HL-60/S4 treated with phorbol 12-myristate 13-acetate at 8.2 ng/mL for 4 days and 3 days (cell line): ENCODE measurements around the gene LAMA4.
"Not testable (repeated sequence)": the region's sequence is repeated elsewhere in the genome, so short reads cannot be mapped to it uniquely, and the experiment has no call there.

Experiments
- in situ Hi-C: fragments of 300-500 bp; cut with MboI; formaldehyde crosslinking; loops from 2 replicates; pipeline ENCODE4 v1.15.0; 2022; ENCODE audit warnings: low sequenced_read_pairs

LAMA4 gene

DNA sequence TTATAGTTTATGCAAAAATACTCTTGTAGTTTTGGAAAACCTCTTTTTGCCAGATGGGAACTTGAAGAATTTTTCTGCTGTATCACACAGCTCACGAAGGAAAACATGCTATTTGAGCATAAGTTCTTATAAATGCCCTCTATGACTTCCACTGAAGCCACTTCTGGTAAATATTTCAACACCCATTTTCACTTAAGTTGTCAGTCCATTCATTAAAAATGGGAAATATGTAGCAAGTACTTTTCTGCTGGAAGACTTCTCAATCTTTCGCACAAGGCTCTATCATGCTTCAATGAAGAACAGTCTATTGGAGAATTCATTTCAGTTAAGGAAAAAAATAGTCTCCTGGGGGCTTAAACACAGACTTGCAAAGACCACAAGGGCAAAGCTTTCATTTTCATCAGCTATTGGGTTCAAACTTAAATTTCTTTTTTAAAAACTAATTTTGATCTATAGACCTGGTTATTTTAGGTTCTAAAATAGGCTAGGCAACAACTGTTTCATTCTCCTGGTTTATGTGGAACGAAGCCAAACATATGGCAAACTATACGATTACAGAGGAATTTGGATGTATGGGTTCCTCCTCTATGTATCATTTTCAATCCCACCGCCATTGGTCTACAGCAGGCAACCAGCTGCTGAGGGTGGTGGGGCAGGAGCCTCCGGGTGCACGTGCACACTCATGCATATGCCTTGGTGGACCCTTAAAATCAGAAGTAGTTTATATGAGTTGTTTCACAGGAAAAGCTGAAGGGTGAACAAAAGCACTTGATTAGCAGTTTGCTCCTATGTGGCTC is 38.7 kb downstream of the LAMA4 start:
- in situ Hi-C loops = no loop called here

DNA sequence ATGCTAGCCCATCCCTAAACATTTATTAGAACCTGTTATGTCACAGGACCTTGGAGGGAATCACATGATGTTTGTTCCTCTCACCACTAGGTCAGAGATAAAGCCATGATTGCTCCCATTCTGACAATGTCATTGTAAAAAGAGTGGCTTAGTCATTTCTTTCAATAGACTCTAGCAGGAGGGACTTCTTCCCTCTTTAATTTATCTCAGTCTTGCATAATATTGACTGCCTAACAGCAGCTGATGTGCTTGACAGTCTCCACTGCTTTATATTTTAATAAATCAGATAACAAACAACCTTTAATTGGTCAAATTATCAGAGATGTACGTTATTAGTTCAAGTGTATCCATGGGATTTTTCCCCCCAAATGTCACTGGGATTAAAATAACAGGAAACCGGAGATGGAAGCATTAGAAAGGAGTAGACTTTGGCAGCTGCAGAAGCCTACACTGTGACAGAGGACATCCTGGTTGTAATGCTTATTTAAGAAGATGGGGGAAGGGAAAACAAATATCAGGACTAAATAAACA is 39.6 kb downstream of the LAMA4 start:
- in situ Hi-C loops = no loop called here

DNA sequence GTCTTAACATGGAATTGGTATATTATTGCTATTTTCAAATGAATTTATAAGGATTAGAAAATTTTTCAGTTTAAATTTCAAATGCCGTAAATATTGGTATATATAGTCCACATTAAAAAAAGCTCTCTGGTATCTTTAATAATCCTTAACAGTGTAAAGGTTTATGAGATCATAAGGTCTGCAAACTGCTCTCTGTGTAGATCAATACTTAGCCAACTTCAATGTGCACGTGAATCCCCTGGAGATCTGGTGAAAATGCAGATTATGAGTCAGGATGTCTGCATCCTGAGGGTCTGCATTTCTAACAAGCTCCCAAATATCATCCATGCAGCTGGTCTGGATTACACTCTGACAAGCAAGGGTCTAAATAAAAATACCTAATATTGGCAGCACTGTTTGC is 43.5 kb downstream of the LAMA4 start:
- in situ Hi-C loops = no loop called here

DNA sequence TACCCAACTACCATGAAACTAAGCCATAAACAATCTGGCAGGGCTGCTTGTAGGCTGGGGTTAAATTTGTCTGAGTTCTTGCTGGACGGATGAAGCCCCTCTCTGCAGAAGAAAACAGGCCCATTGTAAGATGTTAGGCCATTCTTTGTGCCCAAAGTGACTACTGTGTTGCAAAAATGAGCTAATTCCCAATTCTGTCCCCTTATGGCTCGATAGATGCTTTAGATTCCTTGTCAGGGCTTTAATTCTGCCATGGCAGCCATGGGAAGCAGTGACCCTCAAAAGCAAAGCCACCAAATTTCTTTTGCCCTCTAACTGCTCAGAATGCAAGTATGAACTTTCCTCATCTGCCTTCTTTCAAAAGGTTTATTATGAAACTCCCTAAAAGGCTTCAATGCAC is 45.2 kb downstream of the LAMA4 start:
- in situ Hi-C loops = no loop called here

DNA sequence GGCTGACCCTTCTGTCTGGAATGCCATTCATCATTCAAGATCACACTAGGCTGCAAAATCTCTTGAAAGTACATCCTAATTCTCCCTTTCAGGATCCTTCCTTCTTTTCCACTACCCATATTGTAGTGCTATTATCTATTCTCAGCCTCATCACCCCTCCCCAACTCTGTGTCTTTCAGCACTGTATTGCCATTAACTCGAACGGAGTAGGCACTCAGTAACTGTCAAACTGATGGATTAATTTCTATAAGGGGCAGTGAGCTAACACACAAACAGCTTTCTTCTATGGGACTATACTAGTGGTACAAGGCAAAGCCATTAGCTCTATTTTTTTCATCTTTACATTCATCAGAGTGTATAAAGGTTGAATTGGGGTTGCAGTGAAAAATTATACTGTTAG is 46.6 kb downstream of the LAMA4 start:
- in situ Hi-C loops = no loop called here

DNA sequence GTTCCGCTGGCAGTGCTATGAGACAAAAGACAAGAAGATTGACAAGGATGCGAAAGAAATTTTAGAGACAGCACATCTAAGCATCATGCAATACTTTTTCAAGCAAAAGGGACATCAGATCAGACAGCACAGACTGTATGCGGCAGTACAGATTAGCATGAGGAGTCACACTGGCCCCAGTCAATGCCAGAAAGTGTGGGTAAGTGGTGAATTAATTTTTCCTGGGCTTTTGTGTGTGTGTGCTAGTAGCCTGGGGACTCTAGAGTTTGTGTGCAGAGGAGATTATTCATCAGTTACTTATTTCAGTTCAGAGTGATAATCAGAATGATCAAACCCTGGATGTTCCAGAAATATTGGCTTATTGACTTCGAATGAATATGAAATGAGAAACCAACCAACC is 47.2 kb downstream of the LAMA4 start:
- in situ Hi-C loops = no loop called here

DNA sequence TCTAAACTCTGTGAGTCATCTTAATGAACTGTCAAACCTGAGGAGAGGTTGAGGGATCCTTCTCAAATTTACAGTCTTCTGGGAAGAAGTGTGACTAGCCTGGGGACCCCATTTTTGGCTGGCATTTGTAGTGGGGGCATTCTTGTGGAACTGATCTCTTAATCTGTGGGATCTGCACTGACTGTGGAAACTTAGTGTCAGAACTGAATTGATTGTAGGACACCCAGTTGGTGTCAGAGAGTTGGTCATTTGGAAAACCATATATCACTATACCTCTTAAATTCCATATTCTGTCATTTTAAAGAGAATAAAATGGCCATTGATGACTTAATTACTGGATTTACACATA is 48.3 kb downstream of the LAMA4 start:
- in situ Hi-C loops = no loop called here

DNA sequence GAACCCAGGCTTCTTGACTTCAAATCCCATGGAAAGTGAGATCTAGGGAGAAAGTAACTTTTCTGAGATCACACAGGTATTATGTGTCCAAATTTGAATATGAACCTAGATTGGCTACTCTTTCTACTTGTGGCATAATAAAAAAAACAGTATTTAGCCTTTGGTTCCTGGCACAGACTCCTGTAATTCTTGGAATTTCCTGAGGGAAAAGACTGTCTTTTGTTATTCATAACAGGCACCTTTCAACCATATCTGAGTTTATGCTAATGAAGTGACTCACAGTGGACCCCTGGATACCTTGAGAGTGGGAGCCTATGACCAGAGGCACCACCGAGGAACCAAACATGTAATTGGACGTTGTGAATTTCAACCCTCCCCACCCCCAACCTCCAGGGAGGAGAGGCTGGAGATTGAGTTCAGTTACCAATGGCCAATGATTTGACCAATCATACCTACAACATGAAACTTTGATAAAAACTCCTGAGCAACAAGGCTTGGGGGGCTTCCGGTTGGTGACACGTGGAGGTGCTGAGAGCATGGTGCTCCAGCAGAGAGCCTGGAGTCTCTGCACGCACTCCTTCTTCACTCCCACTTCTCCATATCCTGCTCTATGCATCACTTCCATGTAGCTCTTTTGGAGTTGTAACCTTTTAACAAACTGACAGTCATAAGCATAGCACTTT is 48.8 kb downstream of the LAMA4 start:
- in situ Hi-C loops = no loop called here

DNA sequence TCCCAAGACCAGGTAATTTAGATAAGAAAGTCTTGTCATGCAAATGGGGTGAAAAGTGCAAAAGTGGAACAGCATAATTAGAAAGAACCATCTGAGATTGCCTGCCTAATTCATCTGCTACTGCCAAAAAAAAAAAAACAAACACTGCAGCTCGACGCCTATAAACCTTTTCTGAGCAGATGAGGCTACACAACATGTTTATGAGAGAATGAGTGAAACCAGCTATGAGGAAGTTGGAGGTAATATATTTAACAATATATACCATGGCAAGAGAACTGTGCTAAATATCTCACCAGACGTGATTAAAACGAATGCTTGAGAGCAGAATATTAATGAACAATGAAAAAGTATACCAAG is 50.0 kb downstream of the LAMA4 start:
- in situ Hi-C loops = no loop called here

DNA sequence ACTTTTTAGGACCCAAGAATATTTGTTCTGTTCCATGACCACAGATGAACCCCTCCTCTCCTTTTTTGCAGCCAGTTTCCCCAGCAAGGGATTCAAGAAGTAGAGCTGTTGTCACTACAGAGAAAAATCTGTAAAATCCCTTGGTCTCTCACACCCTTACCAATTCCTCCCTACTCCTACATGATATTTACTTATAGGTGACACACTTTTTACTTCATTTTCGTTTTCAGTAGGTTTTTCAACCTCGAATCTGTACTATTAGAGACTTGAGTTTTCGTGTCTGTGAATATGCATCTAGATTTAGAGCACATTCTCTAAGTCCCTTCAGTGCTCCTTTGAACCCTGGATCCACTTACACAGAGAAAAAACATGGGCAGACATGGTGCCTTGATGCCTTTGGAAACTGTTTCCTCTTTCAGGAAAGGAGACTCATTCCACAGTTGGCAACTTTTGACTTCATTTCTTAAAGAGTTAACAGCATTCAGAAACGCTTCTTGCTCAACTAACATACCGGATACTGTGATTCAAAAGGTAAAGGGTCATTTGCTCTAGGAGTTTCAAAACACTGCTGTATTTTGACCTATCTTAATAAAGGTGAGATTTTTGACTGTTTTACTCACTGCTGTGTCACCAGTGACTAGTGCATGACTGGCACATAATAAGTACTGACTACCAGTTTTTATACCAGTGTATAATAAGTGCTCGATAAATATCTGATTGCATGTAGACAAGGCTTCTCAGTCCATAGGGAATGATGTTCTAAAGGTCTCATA is 50.6 kb downstream of the LAMA4 start:
- in situ Hi-C loops = no loop called here

DNA sequence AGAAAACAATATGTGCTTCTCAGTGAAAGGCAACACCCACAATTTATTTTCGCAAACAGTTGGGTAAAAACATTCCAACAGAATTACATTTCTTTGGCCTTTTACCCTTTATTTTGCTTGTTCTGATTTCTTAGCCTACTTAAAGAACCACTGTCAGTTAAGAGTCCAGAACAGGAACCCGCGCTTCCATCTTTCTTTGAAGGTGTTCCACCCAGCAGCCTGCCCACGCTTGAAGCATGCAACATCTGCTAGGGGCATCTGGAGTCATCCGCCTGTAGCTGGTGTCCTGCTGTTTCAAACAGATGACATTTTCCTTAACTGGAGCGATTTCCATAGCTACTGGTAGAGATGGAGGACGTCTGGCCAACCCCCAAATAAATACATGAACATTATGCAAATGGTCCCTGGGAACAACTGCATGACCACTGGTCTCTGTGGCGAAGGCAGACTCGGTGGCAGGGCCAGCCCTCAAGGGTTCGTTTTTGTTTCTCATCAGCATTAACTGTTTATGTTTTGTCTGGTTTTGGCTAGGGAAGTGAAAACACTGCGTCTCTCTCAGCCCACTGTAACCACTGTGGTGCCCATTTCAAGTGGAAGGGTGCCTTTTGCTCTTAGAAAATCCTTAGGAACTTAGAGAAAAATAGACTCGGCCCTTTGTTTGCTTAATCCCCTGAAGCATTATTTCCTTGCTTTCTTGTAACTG is 51.6 kb downstream of the LAMA4 start:
- in situ Hi-C loops = no loop called here

DNA sequence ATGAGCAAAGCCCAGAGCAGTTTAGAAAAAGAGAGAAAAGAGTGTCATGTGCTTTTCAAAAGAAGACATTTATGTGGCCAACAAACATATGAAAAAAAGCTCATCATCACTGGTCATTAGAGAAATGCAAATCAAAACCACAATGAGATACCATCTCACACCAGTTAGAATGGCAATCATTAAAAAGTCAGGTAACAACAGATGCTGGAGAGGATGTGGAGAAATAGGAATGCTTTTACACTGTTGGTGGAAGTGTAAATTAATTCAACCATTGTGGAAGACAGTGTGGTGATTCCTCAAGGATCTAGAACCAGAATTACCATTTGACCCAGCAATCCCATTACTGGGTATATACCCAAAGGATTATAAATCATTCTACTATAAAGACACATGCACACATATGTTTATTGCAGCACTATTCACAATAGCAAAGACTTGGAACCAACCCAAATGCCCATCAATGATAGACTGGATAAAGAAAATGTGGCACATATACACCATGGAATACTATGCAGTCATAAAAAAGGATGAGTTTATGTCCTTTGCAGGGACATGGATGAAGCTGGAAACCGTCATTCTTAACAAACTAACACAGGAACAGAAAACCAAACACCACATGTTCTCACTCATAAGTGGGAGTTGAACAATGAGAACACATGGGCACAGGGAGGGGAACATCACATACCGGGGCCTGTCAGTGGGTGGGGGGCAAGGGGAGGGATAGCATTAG is 54.0 kb downstream of the LAMA4 start:
- in situ Hi-C loops = not testable (repeated sequence)

DNA sequence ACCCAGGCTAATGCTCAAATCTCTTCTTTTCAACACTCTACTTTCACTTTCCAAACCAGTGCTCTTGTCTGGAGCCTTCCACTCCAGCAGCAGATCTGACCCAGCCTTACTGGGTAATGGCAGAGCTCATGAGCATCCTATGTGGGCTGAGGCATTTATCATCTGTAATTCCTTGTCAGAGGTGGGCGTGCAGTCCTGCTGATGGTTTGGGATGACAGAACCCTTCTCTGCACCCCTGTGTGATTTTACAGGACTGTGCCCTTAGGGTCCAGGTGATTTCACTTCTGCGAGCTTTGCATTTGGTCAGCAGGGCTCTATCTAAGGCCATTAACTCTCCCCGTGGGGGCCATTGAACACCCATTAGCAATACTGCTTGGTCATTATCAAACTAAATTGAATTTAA is 55.4 kb downstream of the LAMA4 start:
- in situ Hi-C loops = no loop called here

DNA sequence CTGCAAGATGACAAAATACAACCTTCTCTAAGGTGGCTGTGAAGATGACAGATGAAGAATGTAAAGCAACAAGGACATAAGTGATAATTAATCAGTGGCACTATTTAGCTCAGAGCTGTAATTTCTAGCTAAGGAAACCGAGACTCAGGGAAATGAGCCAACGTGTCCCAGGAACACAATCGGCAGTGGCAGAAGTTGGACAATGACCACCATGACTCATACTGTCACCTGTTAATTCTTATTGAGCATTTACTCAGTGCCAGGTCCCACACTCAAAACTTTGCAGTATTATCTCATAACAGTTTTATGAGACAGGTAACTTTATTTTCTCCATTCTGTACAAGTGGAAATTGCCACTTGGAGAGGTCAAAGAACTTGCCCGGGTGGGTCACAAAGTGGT is 55.8 kb downstream of the LAMA4 start:
- in situ Hi-C loops = no loop called here

DNA sequence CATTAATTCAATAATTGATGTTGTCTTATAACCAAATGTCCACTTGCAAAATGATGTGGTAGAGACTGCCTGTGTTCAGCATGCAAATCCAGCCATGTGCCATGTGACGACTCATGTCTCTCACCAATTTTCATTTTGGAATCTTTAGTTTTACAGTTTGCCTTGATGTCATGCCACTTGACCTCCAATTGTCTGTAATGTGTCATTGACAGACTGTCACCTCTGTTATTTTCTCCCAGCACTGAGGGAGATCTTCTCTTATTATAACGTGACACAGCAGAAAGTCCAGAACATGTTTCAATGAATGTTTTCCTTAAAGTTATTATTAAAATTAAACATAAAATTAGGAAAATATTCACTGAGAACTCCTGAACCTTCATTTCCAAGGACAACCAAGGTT is 56.7 kb downstream of the LAMA4 start:
- in situ Hi-C loops = no loop called here

DNA sequence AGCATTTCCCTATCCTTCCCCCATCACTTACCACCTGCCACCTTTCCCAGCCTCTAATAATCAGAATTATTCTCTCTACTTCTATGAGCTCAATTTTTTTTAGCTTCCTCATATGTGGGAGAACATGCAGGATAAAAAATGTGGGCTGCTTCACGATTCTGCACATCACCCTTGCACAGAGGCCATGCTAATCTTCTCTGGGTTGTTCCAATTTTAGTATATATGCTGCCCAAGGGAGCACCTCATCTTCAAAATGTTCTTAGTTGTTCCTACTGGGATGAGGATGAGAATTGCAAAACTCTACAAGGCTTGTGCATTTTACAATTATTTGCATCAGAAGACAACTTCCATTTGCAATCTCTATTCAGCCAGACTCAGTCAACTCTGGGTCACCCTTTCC is 58.1 kb downstream of the LAMA4 start:
- in situ Hi-C loops = no loop called here

DNA sequence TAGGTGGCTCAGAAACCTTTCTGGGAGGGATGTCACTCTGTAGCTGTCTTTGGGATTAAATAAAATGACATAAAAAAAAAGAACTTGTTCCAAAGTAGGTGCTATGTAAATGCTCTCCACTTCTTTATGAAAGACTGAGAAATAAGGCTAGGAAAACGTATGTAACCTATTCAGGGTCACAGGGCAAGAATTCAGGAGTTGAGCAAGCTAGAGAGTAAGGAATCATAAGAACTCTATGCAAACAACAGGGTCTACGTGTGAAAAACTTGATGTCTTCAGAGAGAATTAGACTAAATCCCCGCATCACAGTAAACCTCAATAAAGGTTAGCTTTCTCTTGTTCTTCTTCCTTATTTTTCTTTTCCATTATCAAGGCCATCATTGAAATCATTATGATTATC is 59.2 kb downstream of the LAMA4 start:
- in situ Hi-C loops = no loop called here

DNA sequence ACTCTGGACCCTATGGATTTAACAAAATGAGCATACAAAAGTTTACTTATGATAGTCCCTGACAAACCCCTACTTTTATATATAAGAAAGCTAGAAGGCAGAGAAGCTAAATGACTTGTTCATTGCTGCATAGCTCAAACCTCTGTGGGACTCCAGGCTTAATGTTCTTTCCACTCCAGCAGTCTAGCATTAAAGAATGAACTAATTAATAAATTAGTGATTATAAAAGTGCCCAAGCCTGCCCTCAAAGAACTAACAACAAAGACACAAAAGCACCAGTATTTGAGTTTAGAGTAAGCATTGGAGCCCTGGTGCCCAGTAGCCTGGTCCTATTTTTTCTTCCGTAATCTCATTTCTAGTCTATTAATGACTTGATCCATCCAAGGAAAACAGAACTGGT is 59.9 kb downstream of the LAMA4 start:
- in situ Hi-C loops = no loop called here

DNA sequence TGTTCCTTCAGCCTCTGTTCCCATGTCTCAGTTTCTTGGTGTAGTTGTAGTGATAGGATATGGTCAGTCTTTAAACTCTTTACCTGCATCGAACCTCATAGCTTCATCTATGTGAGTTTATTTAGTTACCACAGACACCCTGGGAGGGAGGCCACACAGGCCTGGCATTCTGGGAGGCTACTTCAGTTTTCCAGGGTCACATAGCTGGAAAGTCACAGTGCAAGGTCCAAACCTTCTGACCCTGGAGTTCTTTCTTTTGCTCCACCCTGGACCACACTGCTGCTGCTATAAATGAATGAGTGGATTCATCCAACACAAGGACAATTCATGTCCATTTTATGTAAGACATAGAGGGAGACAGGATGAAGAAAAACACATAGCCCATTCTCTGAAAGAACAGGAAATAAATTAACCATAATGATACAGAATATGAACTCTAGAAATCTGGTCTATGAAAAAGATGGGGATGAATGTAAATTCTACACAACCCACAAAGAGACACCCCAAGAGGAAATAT is 60.8 kb downstream of the LAMA4 start:
- in situ Hi-C loops = no loop called here

DNA sequence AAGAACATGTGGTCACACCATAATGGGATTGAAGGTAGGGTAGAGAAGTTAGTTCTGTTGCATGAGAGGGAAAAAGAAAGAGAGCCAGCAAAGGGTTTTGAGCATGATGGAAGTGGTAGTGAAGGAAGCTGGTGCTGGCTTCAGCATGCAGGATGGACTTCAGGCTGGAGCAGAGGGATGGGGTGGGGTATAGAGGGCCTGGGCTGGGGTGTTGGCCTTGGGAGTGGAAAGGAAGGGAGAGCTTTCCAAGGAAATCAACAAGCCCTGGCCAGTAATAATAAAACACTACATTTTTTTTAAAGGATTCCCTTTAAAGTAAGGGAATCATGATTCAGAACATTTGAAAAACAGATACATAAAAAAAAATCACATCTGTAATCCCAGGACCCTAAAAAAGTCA is 61.2 kb downstream of the LAMA4 start:
- in situ Hi-C loops = no loop called here
